ENCODE measurements around the gene HIVEP1. TPM values are rescaled to one million over a fixed set of nuclear protein-coding genes. Genes with fewer than 3 reads are reported as not detected.
"Not testable (repeated sequence)": the region's sequence is repeated elsewhere in the genome, so short reads cannot be mapped to it uniquely, and the experiment has no call there.

The HIVEP1 gene
- total RNA-seq, 1 donor: 27.7 TPM

GRCh38 chr6:12150812-12151432, 138.8 kb downstream of the HIVEP1 start:
- DNase-seq (ENCODE audit: low read depth in 2 of 3, low spot score in 2 of 3): peak in 2 of 3 donors; percentile 24 to 52

DNA sequence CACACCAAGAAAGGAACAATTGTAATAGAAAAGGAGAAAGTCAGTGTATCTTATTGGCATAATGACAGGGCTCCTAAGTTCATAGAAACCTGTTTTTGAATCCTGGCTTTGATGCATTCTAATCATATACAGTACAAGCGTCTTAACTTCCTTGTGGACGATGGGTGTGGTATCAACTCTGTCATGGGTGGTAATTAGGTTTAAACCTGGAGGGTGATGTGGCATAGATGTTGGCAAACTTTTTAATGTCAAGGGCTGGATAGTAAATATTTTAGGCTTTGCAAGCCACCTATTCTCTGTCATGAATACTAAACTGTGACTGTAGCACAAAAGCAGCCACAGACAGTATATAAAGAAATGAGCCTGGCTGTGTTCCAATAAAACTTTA, 139.3 kb downstream of the HIVEP1 start:
- DNase-seq (ENCODE audit: low read depth in 2 of 3, low spot score in 2 of 3): no peak

GRCh38 chr6:12152023-12152970, 140.2 kb downstream of the HIVEP1 start:
- no peak for DNase-seq (ENCODE audit: low read depth in 2 of 3, low spot score in 2 of 3)

DNA sequence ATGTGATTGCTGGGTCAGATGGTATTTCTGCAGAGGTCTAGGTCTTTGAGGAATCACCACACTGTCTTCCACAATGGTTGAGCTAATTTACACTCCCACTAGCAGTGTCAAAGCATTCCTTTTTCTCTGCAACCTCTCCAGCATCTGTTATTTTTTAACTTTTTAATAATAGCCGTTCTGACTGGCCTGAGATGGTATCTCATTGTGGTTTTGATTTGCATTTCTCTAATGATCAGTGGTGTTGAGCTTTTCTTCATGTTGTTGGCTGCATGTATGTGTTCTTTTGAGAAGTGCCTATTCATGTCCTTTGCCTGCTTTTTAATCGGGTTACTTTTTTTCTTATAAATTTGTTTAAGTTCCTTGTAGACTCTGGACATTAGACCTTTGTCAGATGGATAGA, 143.7 kb downstream of the HIVEP1 start:
- not testable (repeated sequence) for DNase-seq (ENCODE audit: low read depth in 2 of 3, low spot score in 2 of 3)

DNA sequence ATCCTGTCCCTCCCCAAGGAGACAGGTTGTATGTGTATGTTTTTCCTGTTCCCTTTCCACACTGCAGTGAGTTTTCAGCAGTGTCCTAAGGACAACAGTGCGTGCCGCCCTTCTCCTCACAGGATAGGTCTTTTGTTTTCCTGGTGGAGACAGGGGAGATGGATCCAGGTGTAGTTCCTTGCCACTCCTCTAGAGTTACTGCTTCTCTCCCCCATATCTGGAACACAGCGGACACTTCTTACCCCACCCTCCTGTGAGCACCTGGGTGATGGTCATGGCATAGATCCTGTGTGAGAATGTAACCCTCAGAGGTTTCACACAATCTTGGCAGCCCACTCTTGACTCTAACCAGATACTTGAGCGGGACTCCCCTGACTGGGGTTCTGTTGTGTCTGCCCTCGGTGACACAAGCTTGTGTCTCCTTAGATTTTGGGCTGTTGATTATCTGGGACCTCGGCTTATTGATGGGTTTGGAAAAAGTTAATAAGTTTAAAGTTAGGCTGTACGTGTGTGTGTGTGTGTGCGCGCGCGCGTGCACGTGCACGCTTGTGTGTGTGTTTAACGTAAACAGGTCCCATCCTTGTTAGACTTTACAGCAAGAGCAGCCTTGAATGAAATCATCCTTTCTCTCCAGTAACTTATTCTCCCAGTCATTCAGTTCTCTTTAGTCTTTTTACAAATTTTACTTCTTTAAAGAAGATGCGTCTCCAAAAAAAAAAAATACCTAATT, 146.7 kb downstream of the HIVEP1 start:
- DNase-seq (ENCODE audit: low read depth in 2 of 3, low spot score in 2 of 3): no peak

GRCh38 chr6:12160326-12160725, 148.2 kb downstream of the HIVEP1 start:
- DNase-seq (ENCODE audit: low read depth in 2 of 3, low spot score in 2 of 3): no peak

GRCh38 chr6:12162213-12162612, 150.1 kb downstream of the HIVEP1 start:
- no peak for DNase-seq (ENCODE audit: low read depth in 2 of 3, low spot score in 2 of 3)

GRCh38 chr6:12163149-12163548, 151.0 kb downstream of the HIVEP1 start:
- peak in 2 of 3 donors; percentile 29 to 67 for DNase-seq (ENCODE audit: low read depth in 2 of 3, low spot score in 2 of 3)

DNA sequence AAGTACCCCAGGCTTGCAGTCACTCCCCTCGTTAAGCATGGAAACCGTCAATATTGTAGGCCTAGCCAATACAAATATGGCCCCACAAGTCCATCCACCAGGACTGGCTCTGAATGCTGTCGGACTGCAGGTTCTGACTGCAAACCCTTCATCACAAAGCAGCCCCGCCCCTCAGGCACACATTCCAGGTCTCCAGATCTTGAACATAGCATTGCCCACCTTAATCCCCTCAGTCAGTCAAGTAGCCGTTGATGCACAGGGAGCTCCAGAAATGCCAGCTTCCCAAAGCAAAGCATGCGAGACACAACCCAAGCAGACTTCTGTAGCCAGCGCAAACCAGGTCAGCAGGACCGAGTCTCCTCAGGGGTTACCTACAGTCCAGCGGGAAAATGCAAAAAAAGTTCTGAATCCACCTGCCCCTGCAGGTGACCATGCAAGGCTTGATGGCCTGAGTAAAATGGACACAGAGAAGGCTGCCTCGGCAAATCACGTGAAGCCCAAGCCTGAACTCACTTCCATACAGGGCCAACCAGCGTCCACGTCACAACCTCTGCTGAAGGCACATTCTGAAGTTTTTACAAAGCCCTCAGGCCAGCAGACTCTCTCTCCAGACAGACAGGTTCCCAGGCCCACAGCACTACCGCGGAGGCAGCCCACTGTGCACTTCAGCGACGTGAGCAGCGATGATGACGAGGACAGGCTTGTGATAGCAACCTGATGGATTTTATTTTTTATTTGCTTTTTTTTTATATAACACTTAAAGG, 151.8 kb downstream of the HIVEP1 start:
- DNase-seq (ENCODE audit: low read depth in 2 of 3, low spot score in 2 of 3): no peak

DNA sequence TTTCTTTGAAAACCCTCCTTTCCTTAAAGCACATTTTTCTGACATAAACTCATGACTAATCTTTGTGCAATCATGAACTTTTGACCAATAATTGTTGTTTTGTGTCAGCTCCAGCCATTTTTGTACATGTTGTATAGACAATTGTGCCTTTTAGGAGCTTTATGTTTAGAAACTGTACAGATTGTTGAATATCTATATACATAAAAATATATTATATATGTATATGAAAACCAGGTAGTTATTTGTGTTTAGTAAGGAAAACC, 152.3 kb downstream of the HIVEP1 start:
- DNase-seq (ENCODE audit: low read depth in 2 of 3, low spot score in 2 of 3): no peak

- no peak for DNase-seq (ENCODE audit: low read depth in 2 of 3, low spot score in 2 of 3)
These were observed 153.2 kb downstream of the HIVEP1 start for GRCh38 chr6:12165297-12165696.

- DNase-seq (ENCODE audit: low read depth in 2 of 3, low spot score in 2 of 3): no peak
These were observed 153.7 kb downstream of the HIVEP1 start for GRCh38 chr6:12165722-12166280.

DNA sequence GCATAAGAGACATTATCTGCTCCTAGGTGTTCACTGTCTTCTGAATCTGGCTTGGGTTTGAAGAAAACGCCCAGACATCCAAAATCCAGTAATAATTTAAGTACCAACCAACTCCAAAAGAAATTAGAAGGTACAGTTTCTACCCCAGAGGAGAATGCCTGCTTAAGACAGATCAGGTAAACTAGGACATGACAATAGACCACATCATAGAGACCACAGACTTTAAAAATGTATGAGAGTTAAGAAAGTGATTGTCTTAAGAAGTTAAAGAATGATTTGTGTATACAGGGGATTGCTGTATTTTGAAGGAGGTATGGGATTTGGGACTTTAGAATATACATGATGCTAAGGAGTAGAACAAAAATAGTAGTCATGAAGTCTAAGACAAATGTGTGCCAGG, 157.3 kb downstream of the HIVEP1 start:
- no peak for DNase-seq (ENCODE audit: low read depth in 2 of 3, low spot score in 2 of 3)

GRCh38 chr6:12170351-12171092, 158.4 kb downstream of the HIVEP1 start:
- DNase-seq (ENCODE audit: low read depth in 2 of 3, low spot score in 2 of 3): no peak

- DNase-seq (ENCODE audit: low read depth in 2 of 3, low spot score in 2 of 3): no peak
These were observed 159.6 kb downstream of the HIVEP1 start for GRCh38 chr6:12171717-12172116.

DNA sequence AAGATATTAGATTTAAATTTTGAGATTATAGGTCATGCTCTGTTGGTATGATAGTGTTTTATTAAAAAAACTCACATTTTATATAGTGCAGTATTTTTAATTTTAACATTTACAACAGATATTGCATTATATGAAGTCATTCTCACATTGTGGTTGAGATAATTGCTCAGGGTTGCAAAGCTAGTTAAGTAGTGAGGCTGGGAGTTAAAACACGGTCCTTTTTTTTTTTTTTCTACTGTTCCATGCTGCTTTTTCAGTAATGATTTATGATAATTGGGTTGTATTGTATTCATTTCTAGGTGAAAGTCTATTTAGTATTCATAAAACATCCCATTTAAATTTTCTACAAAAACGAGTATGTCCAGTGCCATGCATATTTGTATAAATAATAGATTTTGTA, 160.5 kb downstream of the HIVEP1 start:
- DNase-seq (ENCODE audit: low read depth in 2 of 3, low spot score in 2 of 3): no peak

- no peak for DNase-seq (ENCODE audit: low read depth in 2 of 3, low spot score in 2 of 3)
These were observed 161.1 kb downstream of the HIVEP1 start for GRCh38 chr6:12173181-12173580.

DNA sequence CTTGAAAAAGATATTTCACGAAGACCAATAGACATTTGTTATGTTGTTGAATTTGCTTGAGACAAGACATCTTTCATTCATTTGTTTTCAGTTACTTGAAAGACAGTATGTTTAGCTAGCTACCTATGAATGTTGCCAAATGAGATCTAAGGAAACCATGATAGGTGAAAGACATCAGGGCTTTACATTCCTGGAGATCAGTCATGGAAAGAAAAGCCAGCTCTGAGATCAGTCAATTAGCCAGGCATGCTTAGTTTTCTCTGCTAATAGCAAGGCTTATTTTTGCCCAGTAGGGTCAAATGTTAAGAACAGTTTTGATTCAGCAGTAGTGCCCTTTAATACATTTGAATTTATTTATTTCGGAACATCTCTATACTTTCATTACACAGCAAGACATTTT, 161.5 kb downstream of the HIVEP1 start:
- no peak for DNase-seq (ENCODE audit: low read depth in 2 of 3, low spot score in 2 of 3)

DNA sequence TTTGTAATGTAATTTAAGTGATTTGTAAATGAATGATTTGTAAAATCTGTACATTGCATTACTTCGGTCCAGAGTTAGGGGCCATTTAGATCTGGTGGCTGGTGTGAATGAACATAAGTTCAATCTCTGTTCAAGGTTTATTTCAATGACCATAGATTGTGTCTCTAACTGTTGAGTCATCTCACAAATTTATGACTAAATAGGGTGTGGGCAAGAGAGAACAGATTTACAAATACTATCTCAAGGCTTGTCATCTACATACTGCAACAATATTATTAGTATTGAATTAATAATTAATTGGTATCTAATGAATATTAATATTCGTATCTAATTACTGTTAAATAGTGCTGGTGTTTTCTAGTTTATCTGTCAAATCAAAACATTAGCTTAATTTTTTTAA, 162.8 kb downstream of the HIVEP1 start:
- no peak for DNase-seq (ENCODE audit: low read depth in 2 of 3, low spot score in 2 of 3)

- no peak for DNase-seq (ENCODE audit: low read depth in 2 of 3, low spot score in 2 of 3)
These were observed 163.5 kb downstream of the HIVEP1 start for GRCh38 chr6:12175626-12176025.
